Measurements from ENCODE around the gene LGMN. TPM values are rescaled to one million over a fixed set of nuclear protein-coding genes. Genes with fewer than 3 reads are reported as not detected.

LGMN gene
- total RNA-seq, 1 donor from 2014 or later: 52.5 TPM

GRCh38 chr14:92704821-92705220, 43.6 kb downstream of the LGMN start:
- no peak for TF ChIP-seq CTCF (IDR thresholded peaks at IDR 0.05; ENCODE audit: unreplicated experiment)
- H3K4me3 Mint-ChIP-seq: no peak overlapping the region
- DNase-seq (ENCODE audit: low spot score in 2 of 2, unreplicated experiment in 2 of 2): no peak
- no peaks in the 10 kb centered on the region for H3K27me3 Mint-ChIP-seq (ENCODE audit: low read depth)
- peaks cover 27% of the 10 kb centered on the region for H3K36me3 Mint-ChIP-seq
- H3K4me1 Mint-ChIP-seq: peaks cover 10% of the 10 kb centered on the region
- H3K27ac Mint-ChIP-seq: no peak overlapping the region
- H3K9me3 Mint-ChIP-seq: no peaks in the 10 kb centered on the region

GRCh38 chr14:92704036-92704804, 44.2 kb downstream of the LGMN start:
- peaks cover 27% of the 10 kb centered on the region for H3K36me3 Mint-ChIP-seq
- no peaks in the 10 kb centered on the region for H3K9me3 Mint-ChIP-seq
- H3K4me3 Mint-ChIP-seq: no peak overlapping the region
- no peak for DNase-seq (ENCODE audit: low spot score in 2 of 2, unreplicated experiment in 2 of 2)
- no peak for TF ChIP-seq CTCF (IDR thresholded peaks at IDR 0.05; ENCODE audit: unreplicated experiment)
- H3K27ac Mint-ChIP-seq: no peak overlapping the region
- no peaks in the 10 kb centered on the region for H3K27me3 Mint-ChIP-seq (ENCODE audit: low read depth)
- H3K4me1 Mint-ChIP-seq: peaks cover 5% of the 10 kb centered on the region

GRCh38 chr14:92703516-92703915, 44.9 kb downstream of the LGMN start:
- peaks cover 27% of the 10 kb centered on the region for H3K36me3 Mint-ChIP-seq
- no peaks in the 10 kb centered on the region for H3K4me1 Mint-ChIP-seq
- no peak overlapping the region for H3K27ac Mint-ChIP-seq
- no peak overlapping the region for H3K4me3 Mint-ChIP-seq
- H3K9me3 Mint-ChIP-seq: no peaks in the 10 kb centered on the region
- H3K27me3 Mint-ChIP-seq (ENCODE audit: low read depth): no peaks in the 10 kb centered on the region
- no peak for DNase-seq (ENCODE audit: low spot score in 2 of 2, unreplicated experiment in 2 of 2)
- TF ChIP-seq CTCF (IDR thresholded peaks at IDR 0.05; ENCODE audit: unreplicated experiment): no peak

- Mint-ChIP-seq H3K4me3 (no peak overlapping the region), H3K27me3 (ENCODE audit: low read depth) (no peaks in the 10 kb centered on the region), H3K4me1 (no peaks in the 10 kb centered on the region), H3K9me3 (no peaks in the 10 kb centered on the region), H3K27ac (no peak overlapping the region), H3K36me3 (peaks cover 27% of the 10 kb centered on the region)
- DNase-seq (ENCODE audit: low spot score in 2 of 2, unreplicated experiment in 2 of 2): no peak
- TF ChIP-seq CTCF (IDR thresholded peaks at IDR 0.05; ENCODE audit: unreplicated experiment): no peak
Measured at GRCh38 chr14:92702441-92702918, 45.9 kb downstream of the LGMN start.

GRCh38 chr14:92701826-92702225, 46.6 kb downstream of the LGMN start:
- Mint-ChIP-seq H3K4me1 (no peaks in the 10 kb centered on the region), H3K27me3 (ENCODE audit: low read depth) (peaks cover 3% of the 10 kb centered on the region), H3K4me3 (no peak overlapping the region), H3K27ac (no peak overlapping the region), H3K36me3 (peaks cover 24% of the 10 kb centered on the region), H3K9me3 (no peaks in the 10 kb centered on the region)
- no peak for TF ChIP-seq CTCF (IDR thresholded peaks at IDR 0.05; ENCODE audit: unreplicated experiment)
- no peak for DNase-seq (ENCODE audit: low spot score in 2 of 2, unreplicated experiment in 2 of 2)

Data from mesothelial cell of epicardium (in vitro differentiated cells).